Testis (tissue), 3 donors: ENCODE measurements around the gene ABHD3. TPM values are rescaled to one million over a fixed set of nuclear protein-coding genes. Genes with fewer than 3 reads are reported as not detected.

Experiments
- DNase-seq: peaks from one replicate; pipeline ENCODE4 v3.0.0-alpha.2; 2019
- H3K27ac ChIP-seq, 2 donors: fragments of 200-600 bp; sonication (generic); one replicate each; pipeline ENCODE4 v1.5.1; 2019
- H3K27me3 ChIP-seq: fragments of 200-600 bp; sonication (generic); one replicate; pipeline ENCODE4 v1.5.1; 2019
- H3K36me3 ChIP-seq: fragments of 200-600 bp; sonication (generic); one replicate; pipeline ENCODE4 v1.5.1; 2017; ENCODE audit warnings: low read depth; ENCODE audit errors: missing control alignments
- H3K4me1 ChIP-seq: fragments of 200-600 bp; sonication (generic); one replicate; pipeline ENCODE4 v1.5.1; 2019
- H3K4me3 ChIP-seq, 2 donors: fragments of 200-600 bp; sonication (generic); one replicate each; pipeline ENCODE4 v1.5.1; 2017 to 2019
- H3K9me3 ChIP-seq: fragments of 200-600 bp; sonication (generic); one replicate; pipeline ENCODE4 v1.5.1; 2017
- POLR2A ChIP-seq: fragments of 450-650 bp; IDR thresholded peaks from one replicate; pipeline ENCODE4 v1.6.1; 2017; ENCODE audit warnings: antibody characterized with exemption, mild to moderate bottlenecking, moderate library complexity
- WGBS, 2 donors: methylation state at CpG; one replicate each; pipeline ENCODE4 v1.1.5; 2018; 5-methylcytosine and 5-hydroxymethylcytosine counted together
- intact Hi-C: fragments of 100-400 bp; cut with DNase I; formaldehyde crosslinking; loops from one replicate; pipeline ENCODE4 v1.15.1; 2023; ENCODE audit warnings: low total_unique reads
- polyA plus RNA-seq: library from polyadenylated mRNA; stranded (reverse); fragments of 350-450 nt; fragmentation: Illumina TruSeq; extraction: RNeasy Lipid Tissue Mini Kit (QIAGEN cat#74804); gene quantifications from one replicate; pipeline ENCODE4 v1.2.3, GENCODE V29; 2014; ENCODE audit warnings: low read depth, low replicate concordance; ENCODE audit not compliant: insufficient read depth
- total RNA-seq, 2 donors: library from RNA; depleted of rRNA; stranded (reverse); fragments of >200 nt; gene quantifications; one replicate each; pipeline ENCODE4 v1.2.3, GENCODE V29; 2016
- TF ChIP-seq, protein P1 (sequence below), 3 experiments: fragments of 450-650 bp in 2 of 3; fragments of 200-600 bp in 1 of 3; sonication (generic) in 1 of 3; IDR thresholded peaks; one replicate each; pipeline ENCODE4 v1.5.1; 2016 to 2019; ENCODE audit warnings: antibody characterized with exemption in 3 of 3, mild to moderate bottlenecking in 2 of 3, moderate library complexity in 1 of 3

ABHD3 gene
- total and polyA plus RNA-seq, 3 donors from 2014 or later = 10.0 to 13.5 (median 12.2) TPM

DNA sequence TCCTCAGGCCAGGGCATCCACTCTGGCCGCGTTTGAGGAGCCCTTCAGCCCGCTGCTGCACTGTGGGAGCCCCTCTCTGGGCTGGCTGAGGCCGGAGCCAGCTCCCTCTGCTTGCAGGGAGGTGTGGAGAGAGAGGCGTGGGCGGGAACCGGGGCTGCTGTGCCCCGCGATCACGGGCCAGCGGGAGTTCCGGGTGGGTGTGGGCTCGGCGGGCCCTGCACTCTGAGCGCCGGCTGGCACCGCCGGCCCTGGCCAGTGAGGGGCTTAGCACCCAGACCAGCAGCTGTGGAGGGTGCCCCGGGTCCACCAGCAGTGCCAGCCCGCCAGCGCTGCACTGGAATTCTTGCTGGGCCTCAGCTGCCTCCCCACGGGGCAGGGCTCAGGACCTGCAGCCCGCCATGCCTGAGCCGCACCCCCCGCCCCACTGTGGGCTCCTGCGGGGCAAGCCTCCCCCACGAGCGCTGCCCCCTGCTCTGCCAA, 1.9 kb upstream of the ABHD3 start:
- TF ChIP-seq POLR2A = no peak
- TF ChIP-seq, protein P1, sequence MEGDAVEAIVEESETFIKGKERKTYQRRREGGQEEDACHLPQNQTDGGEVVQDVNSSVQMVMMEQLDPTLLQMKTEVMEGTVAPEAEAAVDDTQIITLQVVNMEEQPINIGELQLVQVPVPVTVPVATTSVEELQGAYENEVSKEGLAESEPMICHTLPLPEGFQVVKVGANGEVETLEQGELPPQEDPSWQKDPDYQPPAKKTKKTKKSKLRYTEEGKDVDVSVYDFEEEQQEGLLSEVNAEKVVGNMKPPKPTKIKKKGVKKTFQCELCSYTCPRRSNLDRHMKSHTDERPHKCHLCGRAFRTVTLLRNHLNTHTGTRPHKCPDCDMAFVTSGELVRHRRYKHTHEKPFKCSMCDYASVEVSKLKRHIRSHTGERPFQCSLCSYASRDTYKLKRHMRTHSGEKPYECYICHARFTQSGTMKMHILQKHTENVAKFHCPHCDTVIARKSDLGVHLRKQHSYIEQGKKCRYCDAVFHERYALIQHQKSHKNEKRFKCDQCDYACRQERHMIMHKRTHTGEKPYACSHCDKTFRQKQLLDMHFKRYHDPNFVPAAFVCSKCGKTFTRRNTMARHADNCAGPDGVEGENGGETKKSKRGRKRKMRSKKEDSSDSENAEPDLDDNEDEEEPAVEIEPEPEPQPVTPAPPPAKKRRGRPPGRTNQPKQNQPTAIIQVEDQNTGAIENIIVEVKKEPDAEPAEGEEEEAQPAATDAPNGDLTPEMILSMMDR (IDR thresholded peaks at IDR 0.05) = no peak
- Histone ChIP-seq H3K27me3 (no peaks in the 10 kb centered on the region), H3K9me3 (no peaks in the 10 kb centered on the region), H3K27ac (no peak overlapping the region), H3K36me3 (no peaks in the 10 kb centered on the region), H3K4me1 (no peaks in the 10 kb centered on the region), H3K4me3 (peak overlapping the region in 1 of 2 donors; percentile 26)
- no peak for DNase-seq
- intact Hi-C loops = no loop called here
- 79 to 100% methylated on average over 1 to 24 of the region's 28 CpGs for WGBS, 2 donors

DNA sequence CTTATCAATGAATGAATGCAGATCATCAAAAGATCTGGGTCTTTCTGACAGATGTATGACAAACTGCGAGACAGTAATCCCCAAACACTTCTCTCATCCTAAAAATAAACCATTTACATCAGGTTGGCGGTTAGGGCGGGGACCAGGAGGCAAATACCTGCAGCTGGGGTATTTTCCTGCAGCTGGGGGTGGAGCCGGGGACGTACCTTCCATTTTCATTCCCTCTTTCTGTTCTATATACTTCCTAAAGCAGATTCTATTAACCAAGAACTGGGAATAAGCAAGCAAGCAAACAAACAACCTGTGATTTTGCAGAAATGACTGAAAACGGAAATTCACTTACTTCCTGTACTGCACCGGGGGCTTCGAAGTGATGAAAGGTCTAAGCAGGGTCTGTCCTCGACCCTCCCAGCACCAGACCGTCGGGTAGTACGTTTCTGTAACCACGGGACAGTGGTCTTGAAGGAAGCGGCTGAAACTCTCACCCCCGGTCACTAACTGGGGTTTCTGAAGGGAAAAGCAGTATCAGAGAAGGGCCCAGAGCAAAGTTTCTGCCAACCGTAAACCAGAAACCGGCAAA, 1.2 kb downstream of the ABHD3 start:
- H3K4me3 ChIP-seq = peak overlapping the region; percentile 67 to 92
- H3K27me3 ChIP-seq = no peaks in the 10 kb centered on the region
- no peaks in the 10 kb centered on the region for H3K9me3 ChIP-seq
- H3K27ac ChIP-seq = peak overlapping the region in 1 of 2 donors; percentile 94
- 10 to 14% methylated on average over 17 of the region's 17 CpGs for WGBS, 2 donors
- H3K36me3 ChIP-seq = no peaks in the 10 kb centered on the region
- no peak for DNase-seq
- TF ChIP-seq, protein P1 (IDR thresholded peaks at IDR 0.05) = no peak
- TF ChIP-seq POLR2A = no peak
- intact Hi-C loops = no loop called here
- no peaks in the 10 kb centered on the region for H3K4me1 ChIP-seq

DNA sequence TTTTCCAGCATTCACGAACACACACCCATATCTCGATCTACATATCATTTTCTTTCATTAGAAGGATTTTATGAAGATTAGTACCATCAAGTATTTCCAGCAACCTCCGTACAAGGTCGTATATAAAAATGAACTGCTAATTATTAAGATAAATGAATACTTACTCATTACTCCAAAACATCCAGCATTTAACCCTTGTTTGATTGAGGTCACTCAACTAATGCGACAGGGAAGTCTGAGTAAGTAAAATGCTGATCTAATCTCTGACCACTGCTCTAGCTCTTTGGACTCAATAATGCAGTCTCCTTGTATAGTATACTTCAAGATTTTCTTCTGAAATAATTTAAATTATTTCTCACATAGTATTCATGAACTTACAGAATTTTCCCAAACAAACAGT, 2.0 kb downstream of the ABHD3 start:
- intact Hi-C loops = no loop called here
- DNase-seq = no peak
- Histone ChIP-seq H3K27ac (no peak overlapping the region), H3K27me3 (no peaks in the 10 kb centered on the region), H3K4me1 (no peaks in the 10 kb centered on the region), H3K4me3 (no peak overlapping the region), H3K9me3 (no peaks in the 10 kb centered on the region), H3K36me3 (no peaks in the 10 kb centered on the region)
- TF ChIP-seq POLR2A = no peak
- TF ChIP-seq, protein P1 (IDR thresholded peaks at IDR 0.05) = no peak
- 69 to 73% methylated on average over 5 of the region's 5 CpGs for WGBS, 2 donors

DNA sequence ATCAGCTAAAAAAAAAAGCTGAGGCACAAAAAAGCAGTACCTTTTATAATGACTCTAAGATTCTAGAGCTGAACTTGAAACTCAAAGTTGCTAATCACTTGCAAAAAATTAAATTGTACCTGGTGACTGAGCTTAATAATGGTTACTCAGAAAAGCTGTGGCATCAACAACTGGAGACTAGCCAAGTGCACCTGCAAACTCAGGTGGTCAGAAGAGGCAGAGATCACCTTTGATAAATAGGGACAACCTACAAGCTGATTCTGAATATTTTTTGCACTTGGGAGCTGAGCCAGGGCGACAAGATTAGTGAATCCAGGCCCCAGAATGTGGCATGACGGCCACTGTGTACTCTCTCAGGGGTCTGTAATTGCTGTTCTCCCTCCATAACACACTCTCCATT, 3.0 kb downstream of the ABHD3 start:
- Histone ChIP-seq H3K27ac (no peak overlapping the region), H3K4me3 (no peak overlapping the region), H3K27me3 (no peaks in the 10 kb centered on the region), H3K9me3 (no peaks in the 10 kb centered on the region), H3K36me3 (no peaks in the 10 kb centered on the region), H3K4me1 (no peaks in the 10 kb centered on the region)
- DNase-seq = no peak
- no peak for TF ChIP-seq POLR2A
- TF ChIP-seq, protein P1 (IDR thresholded peaks at IDR 0.05) = no peak
- 86 to 100% methylated on average over 2 of the region's 2 CpGs for WGBS, 2 donors
- intact Hi-C loops = no loop called here

DNA sequence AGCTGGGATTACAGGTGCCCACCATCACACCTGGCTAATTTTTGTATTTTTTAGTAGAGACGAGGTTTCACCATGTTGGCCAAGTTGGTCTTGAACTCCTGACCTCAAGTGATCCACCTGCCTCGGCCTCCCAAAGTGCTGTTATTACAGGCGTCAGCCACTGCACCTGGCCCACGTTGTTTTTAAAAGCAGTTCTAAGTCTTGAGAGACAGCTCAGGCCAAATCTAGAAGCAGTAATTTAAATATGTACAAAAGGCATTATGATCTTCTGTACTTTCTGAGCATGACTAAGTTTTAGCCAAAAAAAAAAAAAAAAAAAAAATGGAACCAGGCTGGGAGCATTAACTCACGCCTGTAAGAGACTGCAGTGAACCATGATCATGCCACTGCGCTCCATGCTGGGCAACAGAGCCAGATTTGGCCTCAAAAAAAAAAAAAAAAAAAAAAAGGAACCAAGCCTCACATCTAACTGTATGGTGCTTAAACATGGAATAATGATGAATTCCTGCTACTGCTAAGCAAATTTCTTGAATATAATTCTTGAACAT, 4.0 kb downstream of the ABHD3 start:
- intact Hi-C loops = no loop called here
- no peaks in the 10 kb centered on the region for H3K4me1 ChIP-seq

More for the DNA sequence above, 4.0 kb downstream of the ABHD3 start:
- Histone ChIP-seq H3K4me3 (no peak overlapping the region), H3K9me3 (no peaks in the 10 kb centered on the region), H3K36me3 (no peaks in the 10 kb centered on the region), H3K27ac (no peak overlapping the region), H3K27me3 (no peaks in the 10 kb centered on the region)
- TF ChIP-seq POLR2A = no peak
- TF ChIP-seq, protein P1 (IDR thresholded peaks at IDR 0.05) = no peak
- DNase-seq = no peak
- WGBS, 2 donors = 89% methylated on average over 6 of the region's 6 CpGs
